ENCODE data around the gene CEP192. TPM values are rescaled to one million over a fixed set of nuclear protein-coding genes. Genes with fewer than 3 reads are reported as not detected.
A peak's percentile ranks its signal among the peaks of the same experiment; 100 is the strongest.
"Not testable (repeated sequence)": the region's sequence is repeated elsewhere in the genome, so short reads cannot be mapped to it uniquely, and the experiment has no call there.

Gene CEP192
- total RNA-seq, 1 donor from 2014 or later = 31.2 TPM

DNA sequence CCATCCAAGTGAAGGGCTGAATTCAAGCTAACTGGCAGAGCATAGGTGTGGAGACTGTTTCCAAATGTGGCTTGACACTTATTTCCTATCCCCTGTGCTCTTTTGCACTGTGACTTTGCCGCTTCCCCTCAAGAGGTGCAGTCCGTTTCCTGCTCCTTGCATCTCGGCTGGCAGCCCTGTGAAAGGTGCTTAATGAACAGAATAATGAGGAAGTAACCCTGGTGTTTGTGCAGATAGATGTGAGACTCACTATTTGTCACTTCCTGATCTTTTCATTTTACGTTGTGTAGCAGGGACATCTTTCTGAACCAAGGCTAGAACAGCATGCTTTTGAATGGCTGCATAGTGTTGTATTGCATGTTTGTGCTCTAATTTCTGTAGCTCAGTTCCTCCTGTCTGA lies 60.8 kb downstream of the CEP192 start:
- intact Hi-C loops (cut with micrococcal nuclease) = no loop called here
- Mint-ChIP-seq H3K36me3 (ENCODE audit: low read depth) (peaks cover 50% of the 10 kb centered on the region), H3K27ac (peak overlapping the region; percentile 32)

DNA sequence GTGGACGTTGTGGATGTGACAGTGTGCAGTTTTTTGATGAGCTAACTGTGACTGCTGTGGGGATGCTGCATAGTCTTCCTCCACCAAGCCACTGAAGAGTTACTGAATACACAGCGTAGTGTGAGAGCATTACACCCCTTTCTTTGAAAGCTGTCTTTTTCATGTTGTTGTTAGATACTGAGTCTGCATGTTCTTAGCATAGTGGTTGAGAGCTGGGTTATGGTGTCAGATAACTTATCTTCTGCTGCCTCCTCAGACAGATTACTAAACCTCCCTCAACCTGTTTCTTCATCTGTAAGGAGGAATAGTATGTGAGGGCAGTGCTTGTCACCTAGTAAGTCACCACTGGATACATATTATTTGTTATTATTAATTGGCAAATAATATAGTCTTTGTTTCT lies 63.2 kb downstream of the CEP192 start:
- no peaks in the 10 kb centered on the region for H3K27me3 Mint-ChIP-seq (ENCODE audit: insufficient read depth)
- intact Hi-C loops (cut with micrococcal nuclease) = no loop called here

More for the DNA sequence above, 60.8 kb downstream of the CEP192 start:
- H3K9me3 Mint-ChIP-seq = no peaks in the 10 kb centered on the region
- no peak for DNase-seq (ENCODE audit: low spot score)
- peaks cover 11% of the 10 kb centered on the region for H3K4me1 Mint-ChIP-seq (ENCODE audit: low read depth)
- H3K4me3 Mint-ChIP-seq = no peak overlapping the region
- no peaks in the 10 kb centered on the region for H3K27me3 Mint-ChIP-seq (ENCODE audit: insufficient read depth)

DNA sequence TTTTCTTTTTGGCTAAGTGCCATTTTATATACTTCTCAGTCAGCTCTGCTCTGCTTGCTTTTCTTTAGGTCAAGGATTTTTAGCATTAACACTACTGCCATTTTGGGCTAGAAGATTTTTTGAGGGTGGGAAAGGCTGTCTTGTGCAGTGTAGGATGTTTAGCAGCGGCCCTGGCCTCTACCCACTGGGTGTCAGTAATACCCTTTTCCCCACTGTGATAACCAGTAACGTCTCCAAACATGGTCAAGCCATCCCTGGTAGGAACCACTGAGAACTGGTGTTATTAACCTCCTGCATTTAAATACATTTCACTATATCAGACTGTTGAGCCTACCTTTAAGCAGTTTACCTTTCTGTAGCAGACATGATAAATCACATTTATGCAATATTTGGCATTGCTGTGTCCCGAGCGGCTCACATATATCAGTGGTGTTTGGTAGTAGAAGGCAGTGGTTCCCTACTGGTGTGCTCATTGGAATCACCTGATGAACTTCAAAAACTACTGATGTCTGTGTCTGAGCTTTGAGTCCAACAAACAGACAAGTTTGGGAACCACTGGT lies 70.5 kb downstream of the CEP192 start:
- Mint-ChIP-seq H3K27ac (no peak overlapping the region), H3K36me3 (ENCODE audit: low read depth) (peaks cover 48% of the 10 kb centered on the region), H3K4me1 (ENCODE audit: low read depth) (peaks cover 1% of the 10 kb centered on the region), H3K4me3 (no peak overlapping the region), H3K27me3 (ENCODE audit: insufficient read depth) (no peaks in the 10 kb centered on the region), H3K9me3 (no peaks in the 10 kb centered on the region)
- no peak for DNase-seq (ENCODE audit: low spot score)
- intact Hi-C loops (cut with micrococcal nuclease) = no loop called here

More for the DNA sequence above, 63.2 kb downstream of the CEP192 start:
- H3K4me3 Mint-ChIP-seq = no peak overlapping the region
- H3K4me1 Mint-ChIP-seq (ENCODE audit: low read depth) = peaks cover 11% of the 10 kb centered on the region
- no peak overlapping the region for H3K27ac Mint-ChIP-seq
- DNase-seq (ENCODE audit: low spot score) = no peak
- peaks cover 44% of the 10 kb centered on the region for H3K36me3 Mint-ChIP-seq (ENCODE audit: low read depth)
- no peaks in the 10 kb centered on the region for H3K9me3 Mint-ChIP-seq

DNA sequence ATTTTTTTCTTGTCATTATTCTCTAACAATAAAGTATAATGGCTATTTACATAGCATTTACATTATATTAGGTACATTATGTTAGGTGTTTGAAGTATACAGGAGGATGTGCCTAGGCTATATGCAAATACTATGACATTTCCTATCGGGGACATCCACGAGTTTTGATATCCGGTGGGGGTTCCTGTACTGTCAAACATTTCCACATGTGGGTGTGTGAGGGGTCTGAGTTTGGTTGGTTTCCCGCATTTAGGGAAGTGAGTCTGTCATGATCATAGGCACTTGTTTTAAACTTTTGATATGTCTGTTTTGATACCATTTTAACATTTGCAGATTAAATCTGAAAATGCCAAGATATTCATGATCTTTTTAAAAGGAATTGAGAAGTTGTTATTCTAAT lies 76.0 kb downstream of the CEP192 start:
- Mint-ChIP-seq H3K4me1 (ENCODE audit: low read depth) (peaks cover 8% of the 10 kb centered on the region), H3K9me3 (no peaks in the 10 kb centered on the region), H3K36me3 (ENCODE audit: low read depth) (peaks cover 53% of the 10 kb centered on the region), H3K4me3 (no peak overlapping the region), H3K27ac (peak overlapping the region; percentile 40), H3K27me3 (ENCODE audit: insufficient read depth) (no peaks in the 10 kb centered on the region)
- intact Hi-C loops (cut with micrococcal nuclease) = no loop called here
- DNase-seq (ENCODE audit: low spot score) = no peak

DNA sequence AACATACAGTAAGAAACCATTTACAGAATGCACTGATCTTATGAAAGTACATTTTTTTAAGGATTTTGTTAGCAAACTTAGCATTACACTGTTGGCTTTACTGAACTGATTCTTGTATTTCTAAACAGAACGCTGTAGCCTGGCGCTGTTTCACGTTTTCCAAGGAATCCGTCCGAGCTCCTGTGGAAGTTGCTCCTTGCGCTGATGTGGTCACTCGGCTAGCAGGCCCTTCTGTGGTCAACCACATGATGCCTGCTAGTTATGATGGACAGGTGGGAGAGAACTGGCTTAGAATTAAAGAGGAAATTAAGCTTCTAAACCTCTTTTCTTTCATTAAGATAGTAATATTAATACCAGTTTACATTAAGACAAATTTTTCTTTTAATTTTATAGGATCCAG lies 76.8 kb downstream of the CEP192 start:
- H3K36me3 Mint-ChIP-seq (ENCODE audit: low read depth) = peaks cover 56% of the 10 kb centered on the region
- H3K27ac Mint-ChIP-seq = no peak overlapping the region
- no peaks in the 10 kb centered on the region for H3K27me3 Mint-ChIP-seq (ENCODE audit: insufficient read depth)
- DNase-seq (ENCODE audit: low spot score) = no peak
- no peaks in the 10 kb centered on the region for H3K9me3 Mint-ChIP-seq
- intact Hi-C loops (cut with micrococcal nuclease) = no loop called here
- no peak overlapping the region for H3K4me3 Mint-ChIP-seq
- peaks cover 8% of the 10 kb centered on the region for H3K4me1 Mint-ChIP-seq (ENCODE audit: low read depth)

DNA sequence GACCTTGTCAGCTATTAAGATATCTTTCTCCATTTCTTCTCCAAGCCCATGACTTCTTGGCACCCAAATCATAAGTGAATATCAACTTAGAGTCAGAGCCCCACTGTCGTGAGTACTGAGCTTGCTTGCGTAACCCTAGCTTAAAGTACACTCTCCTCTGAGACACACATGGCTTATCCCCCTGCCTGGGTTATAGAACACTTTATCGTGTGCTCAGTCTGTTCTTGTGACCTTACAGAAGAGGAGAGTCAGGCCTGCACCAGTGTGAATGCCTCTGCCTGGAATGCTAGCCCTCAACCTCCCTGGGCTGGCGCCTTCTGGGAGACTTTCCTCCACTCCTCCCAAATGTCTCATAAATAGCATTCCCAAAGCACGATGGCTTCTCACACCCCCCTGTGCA lies 79.3 kb downstream of the CEP192 start:
- Mint-ChIP-seq H3K4me1 (ENCODE audit: low read depth) (peaks cover 8% of the 10 kb centered on the region), H3K27ac (no peak overlapping the region), H3K9me3 (no peaks in the 10 kb centered on the region), H3K36me3 (ENCODE audit: low read depth) (peaks cover 54% of the 10 kb centered on the region), H3K27me3 (ENCODE audit: insufficient read depth) (no peaks in the 10 kb centered on the region), H3K4me3 (no peak overlapping the region)
- DNase-seq (ENCODE audit: low spot score) = no peak
- intact Hi-C loops (cut with micrococcal nuclease) = no loop called here

DNA sequence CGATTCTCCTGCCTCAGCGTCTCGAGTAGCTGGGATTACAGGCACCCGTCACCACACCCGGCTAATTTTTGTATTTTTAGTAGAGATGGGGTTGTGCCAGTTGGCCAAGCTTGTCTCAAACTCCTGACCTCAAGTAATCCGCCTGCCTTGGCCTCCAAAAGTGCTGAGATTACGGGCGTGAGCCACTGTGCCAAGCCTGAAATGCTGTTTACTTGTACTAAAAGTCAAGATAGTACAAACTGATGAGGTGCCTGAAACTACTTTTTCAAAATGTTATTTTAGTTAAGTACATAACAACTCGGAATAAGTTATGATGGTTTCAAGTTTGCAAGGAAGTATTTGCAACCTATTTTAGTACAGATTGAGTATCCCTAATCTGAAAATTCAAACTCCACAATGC lies 85.7 kb downstream of the CEP192 start:
- H3K27ac Mint-ChIP-seq = no peak overlapping the region
- peaks cover 75% of the 10 kb centered on the region for H3K36me3 Mint-ChIP-seq (ENCODE audit: low read depth)
- DNase-seq (ENCODE audit: low spot score) = no peak
- intact Hi-C loops (cut with micrococcal nuclease) = no loop called here
- no peaks in the 10 kb centered on the region for H3K4me1 Mint-ChIP-seq (ENCODE audit: low read depth)
- no peak overlapping the region for H3K4me3 Mint-ChIP-seq
- H3K9me3 Mint-ChIP-seq = peaks cover 13% of the 10 kb centered on the region
- no peaks in the 10 kb centered on the region for H3K27me3 Mint-ChIP-seq (ENCODE audit: insufficient read depth)

DNA sequence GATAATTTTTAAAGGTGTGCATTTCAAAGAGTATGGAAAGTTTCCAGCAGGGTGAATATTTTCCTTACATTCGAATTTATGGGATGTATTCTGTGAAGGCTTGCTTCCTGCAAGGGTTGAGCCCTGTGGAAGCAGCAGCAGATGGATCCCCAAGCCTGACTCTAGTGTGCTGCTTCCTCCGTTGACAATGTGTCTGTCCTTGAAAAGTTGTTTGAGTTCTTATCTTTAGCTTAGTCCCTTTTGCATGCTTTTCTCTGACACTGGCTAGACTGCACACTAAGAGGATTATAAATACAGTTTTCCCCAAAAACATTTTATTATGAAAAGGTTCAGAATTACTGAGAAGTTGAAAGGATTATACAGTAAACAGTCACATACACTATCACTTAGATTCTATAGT lies 86.3 kb downstream of the CEP192 start:
- Mint-ChIP-seq H3K27me3 (ENCODE audit: insufficient read depth) (no peaks in the 10 kb centered on the region), H3K36me3 (ENCODE audit: low read depth) (peaks cover 77% of the 10 kb centered on the region), H3K27ac (no peak overlapping the region), H3K4me1 (ENCODE audit: low read depth) (no peaks in the 10 kb centered on the region), H3K9me3 (peaks cover 15% of the 10 kb centered on the region), H3K4me3 (no peak overlapping the region)
- no peak for DNase-seq (ENCODE audit: low spot score)
- intact Hi-C loops (cut with micrococcal nuclease) = no loop called here

DNA sequence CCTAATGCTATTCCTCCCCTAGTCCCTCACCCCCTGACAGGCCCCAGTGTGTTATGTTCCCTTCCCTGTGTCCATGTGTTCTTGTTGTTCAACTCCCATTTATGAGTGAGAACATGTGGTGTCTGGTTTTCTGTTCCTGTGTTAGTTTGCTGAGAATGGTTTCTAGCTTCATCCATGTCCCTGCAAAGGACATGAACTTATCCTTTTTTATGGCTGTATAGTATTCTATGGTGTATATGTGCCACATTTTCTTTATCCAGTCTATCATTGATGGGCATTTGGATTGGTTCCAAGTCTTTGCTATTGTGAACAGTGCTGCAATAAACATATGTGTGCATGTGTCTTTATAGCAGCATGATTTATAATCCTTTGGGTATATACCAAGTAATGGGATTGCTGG lies 86.9 kb downstream of the CEP192 start:
- peaks cover 75% of the 10 kb centered on the region for H3K36me3 Mint-ChIP-seq (ENCODE audit: low read depth)
- H3K27me3 Mint-ChIP-seq (ENCODE audit: insufficient read depth); H3K4me3 Mint-ChIP-seq; H3K4me1 Mint-ChIP-seq (ENCODE audit: low read depth); H3K27ac Mint-ChIP-seq; DNase-seq (ENCODE audit: low spot score); intact Hi-C loops (cut with micrococcal nuclease): not testable (repeated sequence)
- peaks cover 16% of the 10 kb centered on the region for H3K9me3 Mint-ChIP-seq

DNA sequence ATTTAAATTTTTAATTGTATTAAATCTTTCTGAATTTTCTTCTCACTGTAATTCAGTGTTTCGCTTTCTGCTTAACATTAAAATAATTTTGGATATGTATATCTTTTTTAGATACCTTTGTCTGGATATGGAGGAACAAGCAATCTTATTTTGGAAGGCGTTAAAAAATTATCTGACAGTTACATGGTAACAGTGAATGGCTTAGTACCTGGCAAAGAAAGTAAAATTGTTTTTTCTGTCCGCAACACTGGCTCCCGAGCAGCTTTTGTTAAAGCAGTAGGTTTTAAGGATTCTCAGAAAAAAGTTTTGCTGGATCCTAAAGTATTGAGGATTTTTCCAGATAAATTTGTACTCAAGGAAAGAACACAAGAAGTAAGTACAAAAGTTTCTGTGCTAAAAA lies 95.7 kb downstream of the CEP192 start:
- Mint-ChIP-seq H3K27me3 (ENCODE audit: insufficient read depth) (no peaks in the 10 kb centered on the region), H3K4me3 (no peak overlapping the region), H3K27ac (no peak overlapping the region), H3K9me3 (peaks cover 3% of the 10 kb centered on the region), H3K4me1 (ENCODE audit: low read depth) (peaks cover 7% of the 10 kb centered on the region), H3K36me3 (ENCODE audit: low read depth) (peaks cover 48% of the 10 kb centered on the region)
- DNase-seq (ENCODE audit: low spot score) = no peak
- intact Hi-C loops (cut with micrococcal nuclease) = no loop called here

DNA sequence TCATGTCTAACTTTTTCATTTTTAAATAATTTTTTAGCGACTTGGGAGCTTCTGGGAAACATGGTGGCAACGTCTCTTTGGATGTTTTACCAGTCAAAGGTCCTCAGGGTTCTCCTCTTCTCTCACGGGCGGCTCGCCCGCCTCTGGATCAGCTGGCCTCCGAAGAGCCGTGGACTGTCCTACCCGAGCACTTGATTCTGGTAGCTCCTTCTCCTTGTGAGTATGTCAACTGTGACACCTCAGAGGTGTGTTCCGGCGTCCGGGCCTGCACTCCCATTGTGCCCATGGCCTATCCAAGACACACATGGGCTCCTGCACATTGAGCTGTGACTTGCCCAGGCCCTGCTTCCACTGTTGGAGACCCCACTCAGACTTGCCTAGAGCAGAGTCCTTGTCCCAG lies 104.3 kb downstream of the CEP192 start:
- peaks cover 57% of the 10 kb centered on the region for H3K36me3 Mint-ChIP-seq (ENCODE audit: low read depth)
- no peaks in the 10 kb centered on the region for H3K9me3 Mint-ChIP-seq
- H3K27ac Mint-ChIP-seq = no peak overlapping the region
- DNase-seq (ENCODE audit: low spot score) = no peak
- H3K4me1 Mint-ChIP-seq (ENCODE audit: low read depth) = no peaks in the 10 kb centered on the region
- H3K4me3 Mint-ChIP-seq = no peak overlapping the region
- no peaks in the 10 kb centered on the region for H3K27me3 Mint-ChIP-seq (ENCODE audit: insufficient read depth)
- intact Hi-C loops (cut with micrococcal nuclease) = no loop called here

DNA sequence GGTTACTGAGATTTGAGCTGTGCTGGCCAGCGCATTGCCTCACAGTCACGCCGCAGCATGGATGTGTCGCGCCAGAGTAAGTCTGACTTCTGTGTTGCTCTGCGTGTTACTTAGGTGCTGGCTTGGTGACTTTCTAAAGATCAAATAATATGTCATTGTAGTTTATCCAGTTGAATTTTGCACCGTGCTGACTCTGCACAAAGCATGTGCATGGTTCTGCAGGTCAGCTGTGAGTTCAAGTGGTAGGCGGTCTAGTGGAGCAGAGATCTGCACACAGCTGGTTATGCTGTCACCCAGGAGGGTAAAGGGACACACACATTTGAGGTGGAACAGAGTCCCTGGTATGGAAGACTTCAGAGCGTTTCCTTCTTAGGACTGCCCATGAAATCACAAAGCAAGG lies 105.1 kb downstream of the CEP192 start:
- no peaks in the 10 kb centered on the region for H3K4me1 Mint-ChIP-seq (ENCODE audit: low read depth)
- no peak overlapping the region for H3K27ac Mint-ChIP-seq
- no peak overlapping the region for H3K4me3 Mint-ChIP-seq
- H3K27me3 Mint-ChIP-seq (ENCODE audit: insufficient read depth) = no peaks in the 10 kb centered on the region
- no peak for DNase-seq (ENCODE audit: low spot score)
- no peaks in the 10 kb centered on the region for H3K9me3 Mint-ChIP-seq
- peaks cover 58% of the 10 kb centered on the region for H3K36me3 Mint-ChIP-seq (ENCODE audit: low read depth)
- intact Hi-C loops (cut with micrococcal nuclease) = no loop called here

DNA sequence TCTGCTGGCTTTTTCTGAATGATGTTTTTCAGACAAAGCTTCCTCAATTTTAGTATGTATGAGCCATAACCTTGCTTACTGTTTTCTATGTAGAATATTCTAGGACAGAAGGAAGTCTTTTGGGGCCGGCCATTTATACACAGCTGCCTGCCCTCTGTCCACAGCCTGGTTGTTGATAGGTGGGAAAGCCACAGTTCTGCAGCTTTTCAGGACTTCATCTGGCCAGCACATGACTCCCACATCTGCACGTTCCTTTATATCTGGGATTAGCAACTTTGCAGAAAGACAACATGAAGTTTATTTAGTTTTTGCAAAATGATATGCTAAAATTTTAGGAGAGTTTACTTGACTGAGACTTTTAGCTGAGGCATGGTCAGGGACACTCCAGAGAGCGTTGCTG lies 105.6 kb downstream of the CEP192 start:
- no peaks in the 10 kb centered on the region for H3K9me3 Mint-ChIP-seq
- intact Hi-C loops (cut with micrococcal nuclease) = no loop called here
- peaks cover 60% of the 10 kb centered on the region for H3K36me3 Mint-ChIP-seq (ENCODE audit: low read depth)
- no peak overlapping the region for H3K4me3 Mint-ChIP-seq
- no peaks in the 10 kb centered on the region for H3K4me1 Mint-ChIP-seq (ENCODE audit: low read depth)
- H3K27ac Mint-ChIP-seq = no peak overlapping the region
- DNase-seq (ENCODE audit: low spot score) = no peak
- H3K27me3 Mint-ChIP-seq (ENCODE audit: insufficient read depth) = no peaks in the 10 kb centered on the region

DNA sequence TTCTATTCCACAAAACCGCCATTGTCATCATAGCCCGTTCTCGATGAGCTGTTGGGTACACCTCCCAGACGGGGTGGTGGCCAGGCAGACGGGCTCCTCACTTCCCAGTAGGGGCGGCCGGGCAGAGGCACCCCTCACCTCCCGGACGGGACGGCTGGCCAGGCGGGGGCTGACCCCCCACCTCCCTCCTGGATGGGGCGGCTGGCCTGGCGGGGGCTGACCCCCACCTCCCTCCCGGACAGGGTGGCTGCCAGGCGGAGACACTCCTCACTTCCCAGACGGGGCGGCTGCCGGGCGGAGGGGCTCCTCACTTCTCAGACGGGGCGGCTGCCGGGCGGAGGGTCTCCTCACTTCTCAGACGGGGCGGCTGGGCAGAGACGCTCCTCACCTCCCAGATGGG lies 106.9 kb downstream of the CEP192 start:
- DNase-seq (ENCODE audit: low spot score); H3K9me3 Mint-ChIP-seq; H3K4me3 Mint-ChIP-seq; H3K4me1 Mint-ChIP-seq (ENCODE audit: low read depth); intact Hi-C loops (cut with micrococcal nuclease); H3K27me3 Mint-ChIP-seq (ENCODE audit: insufficient read depth); H3K27ac Mint-ChIP-seq: not testable (repeated sequence)
- peaks cover 71% of the 10 kb centered on the region for H3K36me3 Mint-ChIP-seq (ENCODE audit: low read depth)

Measured in activated T-helper 1 cell treated with anti-CD3 and anti-CD28 coated beads, Interleukin-12 subunit alpha, Interleukin-12 subunit beta, Interleukin-2, Interleukin-4 antibody, amounts not matched to agents 30 ng/mL and 10 ng/mL and 1 ng/mL, durations not matched to agents 14 hours and 24 hours and 36 hours (primary cell).